HG02840 (cell line): ENCODE results near the gene PBRM1.
"Not testable (repeated sequence)": the region's sequence is repeated elsewhere in the genome, so short reads cannot be mapped to it uniquely, and the experiment has no call there.

ENCODE experiments used
- ATAC-seq: cut with Tn5 transposase; IDR thresholded peaks from one replicate; pipeline ENCODE4 v1.9.1; 2021; ENCODE audit warnings: mild to moderate bottlenecking, moderate library complexity, moderate number of reproducible peaks; ENCODE audit not compliant: unreplicated experiment, low FRiP score

The PBRM1 gene

DNA sequence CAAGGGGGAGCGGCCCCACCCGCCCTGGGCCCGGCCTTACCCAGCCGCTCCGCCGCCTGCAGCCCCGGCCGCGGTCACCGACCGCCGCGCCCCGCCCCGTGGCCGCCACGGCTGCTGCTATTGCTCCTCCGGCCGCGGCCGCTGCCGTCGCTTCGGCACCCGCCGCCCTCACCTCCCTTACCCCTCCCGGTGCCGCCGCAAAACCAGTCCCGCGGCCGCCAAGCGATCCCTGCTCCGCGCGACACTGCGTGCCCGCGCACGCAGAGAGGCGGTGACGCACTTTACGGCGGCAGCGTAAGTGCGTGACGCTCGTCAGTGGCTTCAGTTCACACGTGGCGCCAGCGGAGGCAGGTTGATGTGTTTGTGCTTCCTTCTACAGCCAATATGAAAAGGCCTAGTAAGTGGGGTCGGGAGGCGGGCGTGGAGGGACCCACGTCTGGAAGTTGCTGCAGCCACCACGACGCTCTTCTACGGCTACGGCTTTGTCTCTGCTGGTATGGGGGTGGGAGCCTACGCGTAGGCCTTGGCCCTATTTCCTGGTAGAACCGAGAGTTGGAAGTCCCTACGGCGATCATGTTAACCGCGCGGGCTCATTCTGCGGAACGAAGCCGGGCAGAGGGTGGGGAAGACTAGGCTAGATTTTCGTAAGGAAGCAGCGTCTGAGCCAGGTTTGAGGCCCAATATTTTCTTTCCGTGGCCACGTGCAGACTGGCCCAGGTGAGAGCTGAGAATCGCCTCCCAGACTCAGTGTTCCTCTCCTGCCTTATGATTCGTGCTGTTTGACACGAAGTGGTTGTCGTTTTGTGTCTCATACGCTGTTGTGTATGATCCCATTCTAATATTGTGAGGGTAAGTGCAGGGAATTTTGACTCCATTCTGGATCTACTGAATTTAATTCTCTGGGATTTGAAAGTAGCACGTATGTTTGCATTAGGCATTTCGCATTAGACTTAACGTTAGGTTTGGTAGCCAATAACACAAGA lies at the start of gene PBRM1, which contains the start of gene GNL3:
TSS of gene PBRM1 (minus strand) at position 205 of the 983 bp plus-strand sequence.
TSS of gene GNL3 (plus strand) at position 324 of the 983 bp plus-strand sequence. CDS start at position 385, 61 bp downstream.
- ATAC-seq: peak; percentile 78

DNA sequence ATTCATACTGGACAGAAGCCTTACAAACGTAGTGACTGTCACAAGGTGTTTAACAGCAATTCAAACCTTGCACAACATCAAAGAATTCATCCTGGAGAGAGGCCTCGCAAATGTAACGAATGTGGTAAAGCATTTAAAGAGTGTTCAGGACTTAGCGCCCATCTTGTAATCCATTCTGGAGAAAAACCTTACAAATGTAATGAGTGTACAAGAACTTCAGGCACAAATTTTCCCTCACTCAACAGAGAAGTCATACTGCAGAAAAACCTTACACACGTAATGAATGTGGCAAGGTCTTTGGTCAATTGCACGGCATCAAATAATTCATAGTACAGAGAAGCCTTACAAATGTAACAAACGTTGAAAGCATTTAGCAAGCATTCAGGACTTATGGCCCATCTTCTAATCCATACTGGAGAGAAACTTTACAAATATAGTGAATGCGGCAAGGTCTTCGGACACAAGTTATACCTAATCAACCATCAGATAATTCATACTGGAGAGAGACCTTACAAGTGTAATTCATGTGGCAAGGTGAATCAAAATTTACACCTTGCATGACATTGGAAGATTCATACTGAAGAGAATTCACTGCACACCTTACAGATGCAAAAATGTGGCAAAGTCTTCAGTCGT lies 47.7 kb upstream of the PBRM1 start:
- no peak for ATAC-seq

- no peak for ATAC-seq
Measured at GRCh38 chr3:52731590-52731989, 45.9 kb upstream of the PBRM1 start.

- no peak for ATAC-seq
Measured at GRCh38 chr3:52730681-52731080, 45.0 kb upstream of the PBRM1 start.

DNA sequence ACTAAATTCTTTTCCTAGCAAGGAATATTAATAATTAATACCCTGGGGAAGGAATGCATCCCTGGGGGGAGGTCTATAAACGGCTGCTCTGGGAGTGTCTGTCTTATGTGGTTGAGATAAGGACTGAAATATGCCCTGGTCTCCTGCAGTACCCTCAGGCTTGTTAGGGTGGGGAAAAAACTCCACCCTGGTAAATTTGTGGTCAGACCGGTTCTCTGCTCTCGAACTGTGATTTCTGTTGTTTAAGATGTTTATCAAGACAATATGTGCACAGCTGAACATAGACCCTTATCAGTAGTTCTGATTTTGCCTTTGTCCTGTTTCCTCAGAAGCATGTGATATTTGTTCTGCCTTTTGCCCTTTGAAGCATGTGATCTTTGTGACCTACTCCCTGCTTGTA lies 43.0 kb upstream of the PBRM1 start:
- ATAC-seq: not testable (repeated sequence)

GRCh38 chr3:52724511-52724910 lies 38.8 kb upstream of the PBRM1 start:
- ATAC-seq: no peak

DNA sequence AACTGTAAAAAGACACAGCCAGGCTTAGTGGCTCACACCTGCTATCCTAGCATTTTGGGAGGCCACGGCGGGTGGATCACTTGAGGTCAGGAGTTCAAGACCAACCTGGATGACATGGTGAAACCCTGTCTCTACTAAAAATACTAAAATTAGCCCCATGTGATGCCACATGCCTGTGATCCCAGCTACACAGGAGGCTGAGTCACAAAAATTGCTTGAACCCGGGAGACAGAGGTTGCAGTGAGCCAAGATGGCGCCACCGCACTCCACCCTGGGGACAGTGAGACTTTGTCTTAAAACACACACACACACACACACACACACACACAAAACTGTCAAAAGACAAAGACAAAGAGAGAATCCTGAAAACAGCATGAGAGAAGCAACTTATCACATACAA lies 38.2 kb upstream of the PBRM1 start:
- no peak for ATAC-seq

DNA sequence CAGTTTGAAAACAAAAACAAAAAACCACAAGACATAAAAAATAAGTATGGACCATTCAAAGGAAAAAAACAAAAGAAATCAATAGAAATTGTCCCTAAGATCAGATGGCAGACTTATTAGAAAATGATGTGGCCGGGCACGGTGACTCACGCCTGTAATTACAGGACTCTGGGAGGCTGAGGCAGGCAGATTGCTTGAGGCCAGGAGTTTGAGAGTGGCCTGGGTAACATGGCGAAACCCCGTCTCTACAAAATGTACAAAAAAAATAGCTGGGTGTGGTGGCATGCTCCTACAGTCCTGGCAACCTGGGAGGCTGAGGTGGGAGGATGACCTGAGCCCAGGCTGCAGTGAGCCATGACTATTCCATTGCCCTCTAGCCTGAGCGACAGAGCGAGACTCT lies 36.8 kb upstream of the PBRM1 start:
- no peak for ATAC-seq

- ATAC-seq: no peak
Measured at GRCh38 chr3:52721730-52722008, 36.0 kb upstream of the PBRM1 start.

DNA sequence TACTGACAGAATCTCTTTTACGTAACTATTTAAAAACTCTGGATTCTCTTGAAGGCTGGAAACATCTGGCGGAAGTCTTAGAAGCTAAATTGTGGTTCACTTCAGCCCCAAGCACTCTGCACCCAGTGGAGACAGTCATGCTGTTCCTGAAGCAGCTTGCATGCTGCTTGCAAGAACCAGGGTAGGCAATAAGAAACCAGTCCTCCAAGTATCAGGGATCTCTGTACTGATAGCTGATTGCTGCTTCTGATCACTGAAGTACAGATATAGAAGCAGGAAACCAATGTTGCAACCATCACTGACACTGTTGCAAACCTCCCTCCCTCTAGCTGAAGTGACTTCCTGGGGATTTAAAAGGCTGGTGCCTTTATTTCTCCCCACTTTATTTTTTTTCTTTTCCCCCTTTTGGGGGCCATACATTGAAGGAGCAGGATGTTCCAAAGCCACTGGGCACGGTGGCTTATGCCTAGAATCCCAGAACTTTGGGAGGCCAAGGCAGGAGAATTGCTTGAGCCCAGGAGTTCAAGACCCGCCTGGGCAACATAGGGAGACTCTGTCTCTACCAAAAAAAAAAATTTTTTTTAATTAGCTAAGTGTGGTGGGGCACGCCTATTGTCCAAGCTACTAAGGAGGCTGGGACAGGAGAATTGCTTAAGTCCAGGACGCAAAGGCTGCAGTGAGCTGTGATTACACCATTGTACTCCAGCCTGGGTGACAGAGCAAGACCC lies 35.5 kb upstream of the PBRM1 start:
- ATAC-seq: no peak

GRCh38 chr3:52719618-52720017 lies 33.9 kb upstream of the PBRM1 start:
- ATAC-seq: no peak

GRCh38 chr3:52715714-52716305 lies 30.1 kb upstream of the PBRM1 start:
- no peak for ATAC-seq

DNA sequence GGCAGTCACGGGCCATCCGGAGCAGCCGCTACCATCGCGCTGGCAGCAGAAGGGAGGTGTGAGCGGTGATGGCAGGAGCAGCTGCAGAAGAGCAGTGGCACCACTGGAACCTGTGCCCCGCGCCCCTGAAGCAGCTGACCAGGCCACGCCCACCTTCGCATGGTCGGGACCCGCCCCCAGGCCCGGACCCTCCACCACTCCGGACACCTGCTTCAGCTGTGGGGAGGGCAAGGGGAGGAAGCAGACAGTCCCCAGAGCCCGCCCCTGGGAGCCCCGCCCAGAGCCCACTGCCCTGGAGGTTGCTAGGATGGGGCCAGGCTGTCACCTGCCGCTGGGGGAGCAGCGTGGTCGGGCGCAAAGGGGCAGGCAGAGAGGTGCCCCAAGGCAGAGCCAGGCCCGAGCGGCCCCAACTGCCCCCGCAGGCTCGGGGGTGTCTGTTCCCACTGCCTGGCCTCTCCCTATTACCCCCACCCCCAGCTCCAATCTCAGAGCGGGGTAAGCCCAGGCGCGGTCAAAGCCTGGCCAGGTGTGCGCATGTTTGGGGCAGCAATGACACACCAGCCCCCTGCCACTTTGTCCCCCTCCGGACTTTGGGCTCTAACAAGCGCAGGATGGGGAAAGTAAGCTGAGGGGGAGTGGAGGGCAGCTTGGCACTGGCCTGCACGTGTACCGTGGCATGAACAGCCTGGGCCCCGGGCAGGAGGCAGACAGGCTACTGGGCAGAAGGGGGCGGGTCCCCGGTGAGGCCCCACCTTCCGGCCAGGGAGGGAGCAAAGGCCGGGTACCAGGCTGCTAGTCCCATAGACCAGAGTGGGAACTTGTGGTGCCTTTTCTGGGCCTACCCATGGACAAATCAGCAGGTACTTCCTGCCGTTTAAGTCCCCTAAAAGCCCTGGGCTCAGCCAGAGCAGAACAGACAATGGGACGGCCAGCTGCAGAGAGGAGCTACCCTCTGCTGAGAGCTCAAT lies 28.9 kb upstream of the PBRM1 start:
- no peak for ATAC-seq

DNA sequence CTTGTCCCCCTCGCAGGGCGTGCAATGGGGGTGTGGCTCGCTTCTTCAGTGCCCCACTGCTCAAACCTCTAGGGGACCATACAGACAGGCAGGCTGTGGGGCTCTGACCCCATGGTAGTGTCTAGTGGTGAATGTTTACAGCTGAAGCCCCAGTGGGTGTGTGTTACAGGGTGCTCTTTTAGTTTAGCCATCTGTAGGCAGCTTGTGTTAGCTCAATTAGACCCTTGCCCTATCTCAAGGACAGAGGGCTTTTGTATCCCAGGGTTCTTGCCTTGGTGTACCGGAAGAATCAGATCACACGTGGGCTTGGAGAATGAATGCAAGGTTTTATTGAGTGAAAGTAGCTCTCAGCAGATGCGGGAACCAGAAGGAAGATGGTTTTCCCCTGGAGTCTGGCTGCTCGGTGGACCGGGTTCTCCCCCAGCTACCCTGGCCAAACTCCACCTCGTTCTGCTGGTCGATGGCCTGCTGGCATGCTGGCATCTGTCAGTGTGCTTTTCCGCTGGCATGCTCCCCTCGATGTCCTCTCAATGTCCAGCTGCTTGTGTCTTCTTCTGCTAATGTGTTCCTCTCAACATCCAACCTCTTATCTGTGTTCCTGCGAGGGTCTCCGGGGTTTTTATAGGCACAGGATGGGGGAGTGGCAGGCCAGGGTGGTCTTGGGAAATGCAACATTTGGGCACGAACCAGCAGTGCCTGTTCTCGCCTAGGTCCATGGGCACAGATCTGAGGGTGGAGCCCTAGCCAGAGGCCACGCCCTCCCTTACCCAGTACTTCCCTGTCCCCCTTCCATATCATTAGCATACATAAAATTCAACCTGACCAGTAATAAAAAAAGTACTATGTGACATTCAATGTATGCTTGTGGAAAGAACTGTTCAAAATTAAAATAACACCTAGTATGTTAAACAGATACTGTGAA lies 26.8 kb upstream of the PBRM1 start:
- no peak for ATAC-seq

DNA sequence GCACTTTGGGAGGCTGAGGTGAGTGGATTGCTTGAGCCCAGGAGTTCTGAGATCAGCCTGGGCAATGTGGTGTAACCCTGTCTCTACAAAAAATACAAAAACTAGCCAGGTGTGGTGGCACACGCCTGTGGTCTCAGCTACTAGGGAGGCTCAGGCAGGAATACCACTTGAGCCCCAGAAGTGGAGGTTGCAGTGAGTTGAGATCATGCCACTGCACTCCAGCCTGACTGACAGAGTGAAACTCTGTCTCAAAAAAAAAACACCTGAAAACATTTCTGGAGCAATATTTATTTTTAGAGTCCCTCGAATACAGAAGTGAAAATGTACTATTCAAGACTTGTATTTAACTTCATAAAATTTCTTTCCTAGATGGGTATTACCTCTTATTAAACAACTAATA lies 24.8 kb upstream of the PBRM1 start:
- no peak for ATAC-seq

GRCh38 chr3:52707585-52707984 lies 21.9 kb upstream of the PBRM1 start:
- no peak for ATAC-seq

DNA sequence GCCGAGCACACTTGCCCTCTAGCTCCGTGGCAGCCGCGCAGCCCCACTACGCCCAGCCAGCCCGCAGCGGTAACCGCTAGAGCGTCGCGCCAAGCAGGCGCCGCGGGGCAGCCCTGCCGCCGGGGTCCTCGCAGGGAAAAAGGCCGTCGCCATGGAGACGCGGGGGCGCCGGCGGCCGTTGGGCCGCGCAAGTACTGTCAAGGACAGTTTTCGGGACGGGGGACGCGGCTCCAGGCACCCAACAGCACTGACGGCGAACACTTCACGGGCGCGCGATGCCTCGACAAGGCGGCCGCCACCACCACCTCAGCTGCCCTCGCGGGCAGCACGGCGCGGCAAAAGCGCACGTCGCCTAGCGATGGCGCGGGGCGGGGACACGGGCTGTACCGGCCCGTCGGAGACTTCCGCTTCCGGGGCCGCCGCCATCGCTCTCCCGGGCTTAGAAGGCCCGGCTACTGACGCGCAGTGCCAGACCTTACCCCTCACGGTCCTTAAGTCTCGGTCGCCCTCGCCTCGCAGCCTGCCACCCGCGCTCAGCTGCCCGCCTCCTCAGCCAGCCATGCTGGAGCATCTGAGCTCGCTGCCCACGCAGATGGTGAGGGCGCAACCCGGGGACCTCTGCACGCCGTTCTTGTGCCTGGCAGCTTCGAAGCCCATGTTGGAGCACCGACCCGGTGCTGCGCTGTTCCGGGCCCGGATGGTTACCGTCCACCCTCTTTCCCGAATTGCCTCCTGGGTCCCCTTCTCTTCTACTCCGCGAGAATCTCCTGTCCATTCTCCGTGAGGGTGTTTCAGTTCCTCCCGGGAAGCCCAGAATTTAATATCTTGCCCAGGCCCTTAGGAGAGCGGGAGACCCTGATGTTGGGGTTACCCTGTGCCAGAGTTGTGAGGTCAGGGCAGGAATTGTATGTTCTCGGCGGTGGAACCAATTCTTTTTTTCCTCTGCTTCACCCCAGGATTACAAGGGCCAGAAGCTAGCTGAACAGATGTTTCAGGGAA lies 20.3 kb upstream of the PBRM1 start, which contains the start of the genes GLT8D1 and SPCS1:
TSS of gene GLT8D1 (minus strand) at position 104 of the 999 bp plus-strand sequence. CDS start 5,331 bp downstream, outside the sequence.
TSS of gene SPCS1 (plus strand) at position 419 of the 999 bp plus-strand sequence. CDS start at position 560, 141 bp downstream.
- ATAC-seq: peak; percentile 84
